ENCODE results near the gene JAG1. TPM values are rescaled to one million over a fixed set of nuclear protein-coding genes. Genes with fewer than 3 reads are reported as not detected.

Gene JAG1
- total RNA-seq, 6 donors from 2014 or later: 37.7 to 57.4 (median 47.0) TPM

DNA sequence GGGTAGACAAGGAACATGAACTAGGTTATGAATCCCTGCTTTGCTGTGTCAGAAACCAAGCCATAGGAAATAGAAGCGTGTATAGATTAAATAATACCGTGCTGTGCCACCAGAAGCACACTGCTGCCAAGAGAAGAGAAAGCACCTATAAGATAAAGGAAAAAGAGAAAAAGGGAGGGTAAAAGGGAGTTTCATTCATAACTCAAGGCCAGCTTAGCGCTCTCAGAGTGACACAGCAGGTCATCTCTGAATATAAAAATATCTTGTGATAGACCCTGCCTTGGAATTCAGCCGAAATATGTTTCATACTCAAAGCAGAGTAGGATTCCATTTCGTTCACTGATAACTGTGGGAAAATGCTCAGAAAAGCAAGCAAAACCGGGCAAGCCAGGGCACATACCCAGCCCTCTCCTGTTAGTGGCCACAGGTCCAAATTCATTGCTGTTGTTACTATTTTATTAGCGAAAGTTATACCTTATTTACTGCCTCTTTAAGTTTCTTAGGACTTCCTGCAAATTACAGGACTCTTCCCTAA is 8.7 kb downstream of the JAG1 start:
- no peak for ATAC-seq (ENCODE audit: low FRiP score in 2 of 2)
- Histone ChIP-seq H3K27ac (peak overlapping the region; percentile 15 to 67 (median 26)), H3K36me3 (peaks cover 5 to 60% (median 19%) of the 10 kb centered on the region in 4 donors)

DNA sequence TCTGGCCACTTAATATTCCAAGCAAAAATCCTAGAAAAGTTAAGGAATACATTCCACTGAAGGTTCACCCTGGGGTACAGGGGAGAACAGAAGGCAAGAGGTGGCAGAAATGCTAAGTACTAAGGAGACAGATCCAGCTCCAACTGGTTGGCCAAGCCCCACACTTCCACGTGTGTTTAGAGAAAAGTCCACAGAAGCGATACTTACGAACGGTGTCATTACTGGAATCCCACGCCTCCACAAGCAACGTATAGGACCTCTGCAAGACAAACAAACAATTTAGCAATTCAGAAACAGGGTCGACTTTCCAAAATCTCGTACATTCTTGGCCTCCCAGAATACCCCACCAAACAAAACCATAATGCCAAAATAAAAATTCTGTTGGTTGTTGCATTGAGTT is 10.0 kb downstream of the JAG1 start:
- Histone ChIP-seq H3K4me1 (peaks cover 36 to 76% (median 49%) of the 10 kb centered on the region in 4 donors), H3K9me3 (no peaks in the 10 kb centered on the region), H3K27me3 (no peaks in the 10 kb centered on the region), H3K4me3 (no peak overlapping the region), H3K27ac (peak overlapping the region in 1 of 4 donors; percentile 66), H3K36me3 (peaks cover 5 to 67% (median 20%) of the 10 kb centered on the region in 4 donors)
- no peak for ATAC-seq (ENCODE audit: low FRiP score in 2 of 2)
- TF ChIP-seq, protein P1, sequence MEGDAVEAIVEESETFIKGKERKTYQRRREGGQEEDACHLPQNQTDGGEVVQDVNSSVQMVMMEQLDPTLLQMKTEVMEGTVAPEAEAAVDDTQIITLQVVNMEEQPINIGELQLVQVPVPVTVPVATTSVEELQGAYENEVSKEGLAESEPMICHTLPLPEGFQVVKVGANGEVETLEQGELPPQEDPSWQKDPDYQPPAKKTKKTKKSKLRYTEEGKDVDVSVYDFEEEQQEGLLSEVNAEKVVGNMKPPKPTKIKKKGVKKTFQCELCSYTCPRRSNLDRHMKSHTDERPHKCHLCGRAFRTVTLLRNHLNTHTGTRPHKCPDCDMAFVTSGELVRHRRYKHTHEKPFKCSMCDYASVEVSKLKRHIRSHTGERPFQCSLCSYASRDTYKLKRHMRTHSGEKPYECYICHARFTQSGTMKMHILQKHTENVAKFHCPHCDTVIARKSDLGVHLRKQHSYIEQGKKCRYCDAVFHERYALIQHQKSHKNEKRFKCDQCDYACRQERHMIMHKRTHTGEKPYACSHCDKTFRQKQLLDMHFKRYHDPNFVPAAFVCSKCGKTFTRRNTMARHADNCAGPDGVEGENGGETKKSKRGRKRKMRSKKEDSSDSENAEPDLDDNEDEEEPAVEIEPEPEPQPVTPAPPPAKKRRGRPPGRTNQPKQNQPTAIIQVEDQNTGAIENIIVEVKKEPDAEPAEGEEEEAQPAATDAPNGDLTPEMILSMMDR (IDR thresholded peaks at IDR 0.05): no peak
- TF ChIP-seq EP300 (IDR thresholded peaks at IDR 0.05) (no peak), POLR2A (IDR thresholded peaks at IDR 0.05) (no peak), POLR2AphosphoS5 (IDR thresholded peaks at IDR 0.05) (no peak)
- WGBS, 2 donors: 81 to 84% methylated on average over 8 of the region's 8 CpGs
- no peak for DNase-seq

More for the DNA sequence above, 8.7 kb downstream of the JAG1 start:
- Histone ChIP-seq H3K27me3 (no peaks in the 10 kb centered on the region), H3K4me3 (no peak overlapping the region), H3K4me1 (peaks cover 42 to 80% (median 55%) of the 10 kb centered on the region in 4 donors), H3K9me3 (no peaks in the 10 kb centered on the region)
- TF ChIP-seq, protein P1 (IDR thresholded peaks at IDR 0.05): peak in 1 of 6 experiments; percentile 5
- TF ChIP-seq POLR2A (IDR thresholded peaks at IDR 0.05): no peak
- no peak for DNase-seq
- 52 to 53% methylated on average over 7 of the region's 7 CpGs for WGBS, 2 donors

DNA sequence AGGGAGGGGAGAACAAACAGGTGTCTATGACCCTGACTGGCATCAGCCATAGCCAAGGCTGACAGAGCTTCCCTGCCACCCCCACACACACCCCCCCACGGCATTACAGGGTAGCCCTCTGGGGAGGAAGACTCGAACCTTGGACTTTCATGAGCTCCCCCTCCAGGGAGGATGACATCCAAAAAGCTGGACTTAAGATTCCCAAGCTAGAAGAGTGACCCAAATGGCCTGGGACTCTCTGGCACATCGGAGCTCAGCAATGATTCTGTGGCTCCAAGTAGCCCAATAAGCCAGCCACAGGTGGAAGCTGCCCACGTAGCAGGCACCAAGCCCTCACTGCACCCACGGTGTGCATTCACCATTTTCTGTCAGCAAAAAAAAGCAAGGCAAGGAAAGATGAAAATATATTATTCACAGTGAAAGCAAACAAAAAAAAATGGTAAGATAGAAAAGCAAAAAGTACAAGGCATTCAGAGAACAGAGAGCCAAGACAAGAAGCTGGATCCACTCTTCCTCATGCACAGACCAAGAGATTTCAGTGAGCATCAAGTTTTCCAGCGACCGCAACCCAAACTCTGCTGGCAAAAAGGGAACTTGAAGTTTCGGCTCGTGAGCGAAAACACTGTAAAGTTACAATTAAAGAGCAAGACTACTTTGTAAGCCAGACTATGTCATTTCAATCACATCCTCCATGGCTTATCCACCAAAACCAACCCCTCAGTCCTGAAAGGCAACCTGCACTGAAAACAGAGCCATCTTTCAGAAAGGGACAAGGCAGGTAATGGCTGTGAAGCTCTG is 10.9 kb downstream of the JAG1 start:
- WGBS, 2 donors: 67 to 77% methylated on average over 8 to 10 of the region's 10 CpGs
- Histone ChIP-seq H3K9me3 (no peaks in the 10 kb centered on the region), H3K27ac (peak overlapping the region in 2 of 4 donors; percentile 6 to 66), H3K4me3 (no peak overlapping the region), H3K36me3 (peaks cover 5 to 67% (median 27%) of the 10 kb centered on the region in 4 donors), H3K4me1 (peaks cover 36 to 69% (median 49%) of the 10 kb centered on the region in 4 donors), H3K27me3 (no peaks in the 10 kb centered on the region)
- TF ChIP-seq, protein P1 (IDR thresholded peaks at IDR 0.05): no peak
- no peak for TF ChIP-seq POLR2AphosphoS5 (IDR thresholded peaks at IDR 0.05)
- peak in 1 of 2 donors; percentile 20 for ATAC-seq (ENCODE audit: low FRiP score in 2 of 2)
- DNase-seq: no peak

DNA sequence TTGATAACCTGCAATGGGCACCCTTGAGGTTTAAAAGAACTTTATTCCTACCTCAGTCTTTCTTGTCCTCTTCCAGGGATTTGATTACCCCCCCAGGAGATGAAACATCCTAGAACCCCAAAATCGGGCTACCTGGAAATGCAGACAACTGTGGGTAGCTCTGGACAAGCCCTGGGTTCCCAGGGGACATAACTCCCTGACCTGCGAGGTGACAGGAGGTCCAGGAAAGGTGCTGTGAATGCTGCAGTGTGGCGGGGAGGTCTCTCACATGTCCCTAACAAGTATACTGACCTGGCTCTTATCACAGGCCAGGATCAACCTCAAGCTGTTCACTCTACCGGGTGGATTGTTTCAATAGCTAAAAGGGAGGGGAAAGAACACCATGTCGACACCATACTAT is 11.6 kb downstream of the JAG1 start:
- Histone ChIP-seq H3K27me3 (no peaks in the 10 kb centered on the region), H3K36me3 (peaks cover 5 to 70% (median 30%) of the 10 kb centered on the region in 4 donors), H3K27ac (peak overlapping the region in 2 of 4 donors; percentile 6 to 66), H3K9me3 (no peaks in the 10 kb centered on the region), H3K4me3 (no peak overlapping the region), H3K4me1 (peaks cover 34 to 62% (median 43%) of the 10 kb centered on the region in 4 donors)
- TF ChIP-seq EP300 (IDR thresholded peaks at IDR 0.05) (no peak), POLR2A (IDR thresholded peaks at IDR 0.05) (no peak), POLR2AphosphoS5 (IDR thresholded peaks at IDR 0.05) (no peak)
- TF ChIP-seq, protein P1 (IDR thresholded peaks at IDR 0.05): no peak
- WGBS, 2 donors: 67 to 71% methylated on average over 3 to 5 of the region's 5 CpGs
- no peak for DNase-seq
- ATAC-seq (ENCODE audit: low FRiP score in 2 of 2): no peak

All from upper lobe of left lung (tissue), 6 donors.